Neural cell (in vitro differentiated cells): Measurements from ENCODE around the gene WDTC1. TPM values are rescaled to one million over a fixed set of nuclear protein-coding genes. Genes with fewer than 3 reads are reported as not detected.

ENCODE experiments used
- H2AFZ ChIP-seq: fragments of 200-600, 300-800 bp; sonication (generic), shearing (Covaris generic); 2 replicates; pipeline ENCODE4 v1.6.0; 2014; ENCODE audit warnings: low read depth, mild to moderate bottlenecking, antibody characterized with exemption, low read length, moderate library complexity
- H3F3A ChIP-seq: fragments of 200-600 bp; shearing (Covaris generic); 2 replicates; pipeline ENCODE4 v1.6.1; 2016; ENCODE audit warnings: mild to moderate bottlenecking, moderate library complexity, mixed read lengths, antibody characterized with exemption, low read length; ENCODE audit not compliant: insufficient read depth, poor library complexity, severe bottlenecking
- H3K27ac ChIP-seq: fragments of 200-600, 300-800 bp; sonication (generic), shearing (Covaris generic); 2 replicates; pipeline ENCODE4 v1.5.1; 2014; ENCODE audit warnings: mild to moderate bottlenecking, low read length, moderate library complexity
- H3K27me3 ChIP-seq: fragments of 300-800, 200-600 bp; sonication (generic), shearing (Covaris generic); 2 replicates; pipeline ENCODE4 v1.6.0; 2014; ENCODE audit warnings: mild to moderate bottlenecking, low read depth, low read length, moderate library complexity; ENCODE audit not compliant: insufficient read depth
- H3K36me3 ChIP-seq: fragments of 300-800, 200-600 bp; sonication (generic), shearing (Covaris generic); 2 replicates; pipeline ENCODE4 v1.5.1; 2014; ENCODE audit warnings: mild to moderate bottlenecking, antibody characterized with exemption, low read length, moderate library complexity; ENCODE audit not compliant: insufficient read depth
- H3K4me2 ChIP-seq: fragments of 300-800, 200-600 bp; sonication (generic), shearing (Covaris generic); 2 replicates; pipeline ENCODE4 v1.6.0; 2014; ENCODE audit warnings: mild to moderate bottlenecking, low read length
- H3K4me3 ChIP-seq: fragments of 300-800, 200-600 bp; sonication (generic), shearing (Covaris generic); 2 replicates; pipeline ENCODE4 v1.5.1; 2014; ENCODE audit warnings: mild to moderate bottlenecking, low read length, moderate library complexity
- H3K79me2 ChIP-seq: fragments of 200-600 bp; shearing (Covaris generic); replicated peaks from 2 replicates; pipeline ENCODE4 v1.6.0; 2014; ENCODE audit warnings: mild to moderate bottlenecking, low read length, moderate library complexity; ENCODE audit not compliant: insufficient read depth
- H3K9ac ChIP-seq: fragments of 300-800, 200-600 bp; sonication (generic), shearing (Covaris generic); 2 replicates; pipeline ENCODE4 v1.6.1; 2016; ENCODE audit warnings: mild to moderate bottlenecking, low read length, mixed read lengths
- H3K9me2 ChIP-seq: fragments of 200-600 bp; shearing (Covaris generic); 2 replicates; pipeline ENCODE4 v1.6.1; 2016; ENCODE audit warnings: mild to moderate bottlenecking, low read length, mixed read lengths; ENCODE audit not compliant: insufficient read depth
- H3K9me3 ChIP-seq: fragments of 200-600, 300-800 bp; sonication (generic), shearing (Covaris generic); 2 replicates; pipeline ENCODE4 v1.6.1; 2016; ENCODE audit warnings: mild to moderate bottlenecking, mixed run types, low read length, moderate library complexity, mixed read lengths
- H4K20me1 ChIP-seq: fragments of 200-600 bp; shearing (Covaris generic); 2 replicates; pipeline ENCODE4 v1.6.1; 2016; ENCODE audit warnings: mild to moderate bottlenecking, mixed run types; ENCODE audit not compliant: insufficient read depth
- EP300 ChIP-seq: fragments of 450-650 bp; conservative IDR thresholded peaks from 2 replicates; pipeline ENCODE4 v1.6.1; 2014; ENCODE audit warnings: antibody characterized with exemption, mild to moderate bottlenecking, moderate library complexity; ENCODE audit not compliant: poor library complexity, severe bottlenecking
- MXI1 ChIP-seq: fragments of 450-650 bp; conservative IDR thresholded peaks from 2 replicates; pipeline ENCODE4 v1.6.1; 2014; ENCODE audit warnings: antibody characterized with exemption, mild to moderate bottlenecking; ENCODE audit not compliant: poor library complexity, severe bottlenecking
- POLR2AphosphoS5 ChIP-seq: IDR thresholded peaks from 2 replicates; pipeline ENCODE4 v1.6.1; 2012
- RAD21 ChIP-seq: fragments of 450-650 bp; conservative IDR thresholded peaks from 2 replicates; pipeline ENCODE4 v1.6.1; 2014; ENCODE audit warnings: antibody characterized with exemption, mild to moderate bottlenecking, moderate library complexity
- SMC3 ChIP-seq: fragments of 450-650 bp; conservative IDR thresholded peaks from 2 replicates; pipeline ENCODE4 v1.6.1; 2014; ENCODE audit warnings: antibody characterized with exemption, mild to moderate bottlenecking, moderate library complexity; ENCODE audit not compliant: poor library complexity
- polyA plus RNA-seq: library from polyadenylated mRNA; depleted of rRNA; stranded (reverse); fragments of >200 nt; gene quantifications from 2 replicates; pipeline ENCODE4 v1.2.3, GENCODE V29; 2014
- TF ChIP-seq, protein P1 (sequence below): IDR thresholded peaks from 2 replicates; pipeline ENCODE4 v1.6.1; 2012; ENCODE audit warnings: borderline replicate concordance
- TF ChIP-seq, protein P2 (sequence below): fragments of 450-650 bp; IDR thresholded peaks from 2 replicates; pipeline ENCODE4 v1.5.1; 2014; ENCODE audit warnings: antibody characterized with exemption, mild to moderate bottlenecking, moderate library complexity; ENCODE audit not compliant: poor library complexity, severe bottlenecking

WDTC1 gene
- polyA plus RNA-seq, 1 donor from 2014 or later = 10.9 TPM

DNA sequence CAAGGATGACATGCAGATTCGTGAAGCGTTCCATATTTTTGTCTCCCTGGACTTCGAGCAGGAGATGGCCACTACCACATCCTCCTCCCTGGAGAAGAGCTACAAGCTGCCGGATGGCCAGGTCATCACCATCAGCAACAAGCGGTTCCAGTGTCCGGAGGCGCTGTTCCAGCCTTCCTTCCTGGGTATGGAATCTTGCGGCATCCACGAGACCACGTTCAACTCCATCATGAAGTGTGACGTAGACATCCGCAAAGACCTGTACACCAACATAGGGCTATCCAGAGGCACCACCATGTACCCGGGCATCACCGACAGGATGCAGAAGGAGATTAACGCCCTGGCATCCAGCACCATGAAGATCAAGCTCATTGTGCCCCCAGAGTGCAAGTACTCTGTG lies 90.9 kb downstream of the WDTC1 start:
- Histone ChIP-seq H3K27me3 (no peaks in the 10 kb centered on the region), H3K27ac (no peak overlapping the region), H3K9me3 (no peaks in the 10 kb centered on the region), H3K4me3 (no peak overlapping the region), H3K79me2 (peaks cover 45% of the 10 kb centered on the region), H3K9ac (no peak overlapping the region), H3F3A (no peaks in the 10 kb centered on the region), H3K4me2 (no peak overlapping the region), H3K36me3 (no peaks in the 10 kb centered on the region), H2AFZ (no peak overlapping the region), H4K20me1 (no peaks in the 10 kb centered on the region), H3K9me2 (no peaks in the 10 kb centered on the region)
- TF ChIP-seq, protein P1, sequence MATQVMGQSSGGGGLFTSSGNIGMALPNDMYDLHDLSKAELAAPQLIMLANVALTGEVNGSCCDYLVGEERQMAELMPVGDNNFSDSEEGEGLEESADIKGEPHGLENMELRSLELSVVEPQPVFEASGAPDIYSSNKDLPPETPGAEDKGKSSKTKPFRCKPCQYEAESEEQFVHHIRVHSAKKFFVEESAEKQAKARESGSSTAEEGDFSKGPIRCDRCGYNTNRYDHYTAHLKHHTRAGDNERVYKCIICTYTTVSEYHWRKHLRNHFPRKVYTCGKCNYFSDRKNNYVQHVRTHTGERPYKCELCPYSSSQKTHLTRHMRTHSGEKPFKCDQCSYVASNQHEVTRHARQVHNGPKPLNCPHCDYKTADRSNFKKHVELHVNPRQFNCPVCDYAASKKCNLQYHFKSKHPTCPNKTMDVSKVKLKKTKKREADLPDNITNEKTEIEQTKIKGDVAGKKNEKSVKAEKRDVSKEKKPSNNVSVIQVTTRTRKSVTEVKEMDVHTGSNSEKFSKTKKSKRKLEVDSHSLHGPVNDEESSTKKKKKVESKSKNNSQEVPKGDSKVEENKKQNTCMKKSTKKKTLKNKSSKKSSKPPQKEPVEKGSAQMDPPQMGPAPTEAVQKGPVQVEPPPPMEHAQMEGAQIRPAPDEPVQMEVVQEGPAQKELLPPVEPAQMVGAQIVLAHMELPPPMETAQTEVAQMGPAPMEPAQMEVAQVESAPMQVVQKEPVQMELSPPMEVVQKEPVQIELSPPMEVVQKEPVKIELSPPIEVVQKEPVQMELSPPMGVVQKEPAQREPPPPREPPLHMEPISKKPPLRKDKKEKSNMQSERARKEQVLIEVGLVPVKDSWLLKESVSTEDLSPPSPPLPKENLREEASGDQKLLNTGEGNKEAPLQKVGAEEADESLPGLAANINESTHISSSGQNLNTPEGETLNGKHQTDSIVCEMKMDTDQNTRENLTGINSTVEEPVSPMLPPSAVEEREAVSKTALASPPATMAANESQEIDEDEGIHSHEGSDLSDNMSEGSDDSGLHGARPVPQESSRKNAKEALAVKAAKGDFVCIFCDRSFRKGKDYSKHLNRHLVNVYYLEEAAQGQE = no peak
- TF ChIP-seq SMC3 = no peak
- TF ChIP-seq MXI1 = no peak
- TF ChIP-seq, protein P2, sequence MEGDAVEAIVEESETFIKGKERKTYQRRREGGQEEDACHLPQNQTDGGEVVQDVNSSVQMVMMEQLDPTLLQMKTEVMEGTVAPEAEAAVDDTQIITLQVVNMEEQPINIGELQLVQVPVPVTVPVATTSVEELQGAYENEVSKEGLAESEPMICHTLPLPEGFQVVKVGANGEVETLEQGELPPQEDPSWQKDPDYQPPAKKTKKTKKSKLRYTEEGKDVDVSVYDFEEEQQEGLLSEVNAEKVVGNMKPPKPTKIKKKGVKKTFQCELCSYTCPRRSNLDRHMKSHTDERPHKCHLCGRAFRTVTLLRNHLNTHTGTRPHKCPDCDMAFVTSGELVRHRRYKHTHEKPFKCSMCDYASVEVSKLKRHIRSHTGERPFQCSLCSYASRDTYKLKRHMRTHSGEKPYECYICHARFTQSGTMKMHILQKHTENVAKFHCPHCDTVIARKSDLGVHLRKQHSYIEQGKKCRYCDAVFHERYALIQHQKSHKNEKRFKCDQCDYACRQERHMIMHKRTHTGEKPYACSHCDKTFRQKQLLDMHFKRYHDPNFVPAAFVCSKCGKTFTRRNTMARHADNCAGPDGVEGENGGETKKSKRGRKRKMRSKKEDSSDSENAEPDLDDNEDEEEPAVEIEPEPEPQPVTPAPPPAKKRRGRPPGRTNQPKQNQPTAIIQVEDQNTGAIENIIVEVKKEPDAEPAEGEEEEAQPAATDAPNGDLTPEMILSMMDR = no peak
- no peak for TF ChIP-seq POLR2AphosphoS5

DNA sequence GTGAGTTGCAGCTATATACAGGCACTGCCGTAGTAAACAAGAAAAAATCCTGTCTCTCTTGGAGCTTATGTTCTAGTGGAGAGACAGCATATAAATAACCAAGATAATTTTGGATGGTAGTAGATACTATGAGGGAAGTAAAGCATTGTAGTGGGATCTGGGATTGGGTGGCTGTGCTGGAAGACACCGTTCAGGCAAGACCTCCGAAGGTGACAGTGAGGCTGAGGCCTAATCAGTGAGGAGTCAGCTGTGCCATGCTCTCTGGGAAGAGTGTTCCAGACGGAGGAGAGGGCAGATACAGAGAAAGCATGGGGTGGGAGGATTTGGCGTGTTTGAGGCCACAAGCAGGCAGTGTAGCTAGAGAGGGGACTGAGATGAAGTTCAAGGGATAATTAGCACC lies 93.5 kb downstream of the WDTC1 start:
- Histone ChIP-seq H3F3A (no peaks in the 10 kb centered on the region), H3K9ac (no peak overlapping the region), H3K36me3 (no peaks in the 10 kb centered on the region), H3K27ac (no peak overlapping the region), H3K79me2 (peaks cover 39% of the 10 kb centered on the region), H3K4me3 (no peak overlapping the region), H3K27me3 (no peaks in the 10 kb centered on the region), H3K9me3 (no peaks in the 10 kb centered on the region), H4K20me1 (no peaks in the 10 kb centered on the region), H2AFZ (no peak overlapping the region), H3K9me2 (no peaks in the 10 kb centered on the region), H3K4me2 (no peak overlapping the region)
- TF ChIP-seq POLR2AphosphoS5 = no peak
- no peak for TF ChIP-seq EP300
- TF ChIP-seq SMC3 = no peak
- TF ChIP-seq, protein P1 = no peak
- TF ChIP-seq RAD21 = no peak
